ENCODE data around the gene ZNF117. TPM values are rescaled to one million over a fixed set of nuclear protein-coding genes. Genes with fewer than 3 reads are reported as not detected.
A peak's percentile ranks its signal among the peaks of the same experiment; 100 is the strongest.
"Not testable (repeated sequence)": the region's sequence is repeated elsewhere in the genome, so short reads cannot be mapped to it uniquely, and the experiment has no call there.

Gene ZNF117
- 10 to 100 TPM in 1 of 3 donors, 1 to 10 TPM in 2; 5.2 to 26.5 (median 5.2) TPM for polyA plus RNA-seq

GRCh38 chr7:64990936-64991335 is at the start of gene ZNF117:
Gene ZNF117, minus strand, starts transcription at chr7:64991036.
- 72 to 86% (median 80%) methylated on average over 4 of the region's 4 CpGs for WGBS, 3 donors
- no peak within 1 kb of the TSS for H3K27ac ChIP-seq (ENCODE audit: low read depth, low read length)

DNA sequence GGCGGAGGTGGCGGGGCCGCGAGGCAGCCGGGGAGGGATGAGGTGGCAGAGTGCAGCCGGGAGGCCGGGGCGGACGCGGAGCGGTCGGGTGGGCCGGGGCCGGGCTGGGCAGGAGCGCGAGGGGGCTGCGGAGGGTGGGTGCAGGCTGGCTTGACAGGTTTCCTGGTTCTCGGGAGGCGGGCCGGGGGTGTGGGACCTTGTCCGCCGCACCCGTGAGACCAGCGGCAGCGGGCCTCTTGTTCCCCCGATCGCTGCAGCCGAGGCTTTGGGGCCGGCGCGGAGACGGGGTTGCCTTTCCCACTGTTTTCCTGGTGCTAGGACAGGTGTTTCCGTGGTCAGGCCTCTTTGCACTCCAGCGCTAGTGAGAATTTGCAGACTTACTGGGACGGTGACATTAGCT is 47.9 kb upstream of the ZNF117 start:
- 0 to 2% (median 1%) methylated on average over 18 to 30 of the region's 35 CpGs for WGBS, 3 donors
- H3K27ac ChIP-seq (ENCODE audit: low read depth, low read length) = not testable (repeated sequence)

DNA sequence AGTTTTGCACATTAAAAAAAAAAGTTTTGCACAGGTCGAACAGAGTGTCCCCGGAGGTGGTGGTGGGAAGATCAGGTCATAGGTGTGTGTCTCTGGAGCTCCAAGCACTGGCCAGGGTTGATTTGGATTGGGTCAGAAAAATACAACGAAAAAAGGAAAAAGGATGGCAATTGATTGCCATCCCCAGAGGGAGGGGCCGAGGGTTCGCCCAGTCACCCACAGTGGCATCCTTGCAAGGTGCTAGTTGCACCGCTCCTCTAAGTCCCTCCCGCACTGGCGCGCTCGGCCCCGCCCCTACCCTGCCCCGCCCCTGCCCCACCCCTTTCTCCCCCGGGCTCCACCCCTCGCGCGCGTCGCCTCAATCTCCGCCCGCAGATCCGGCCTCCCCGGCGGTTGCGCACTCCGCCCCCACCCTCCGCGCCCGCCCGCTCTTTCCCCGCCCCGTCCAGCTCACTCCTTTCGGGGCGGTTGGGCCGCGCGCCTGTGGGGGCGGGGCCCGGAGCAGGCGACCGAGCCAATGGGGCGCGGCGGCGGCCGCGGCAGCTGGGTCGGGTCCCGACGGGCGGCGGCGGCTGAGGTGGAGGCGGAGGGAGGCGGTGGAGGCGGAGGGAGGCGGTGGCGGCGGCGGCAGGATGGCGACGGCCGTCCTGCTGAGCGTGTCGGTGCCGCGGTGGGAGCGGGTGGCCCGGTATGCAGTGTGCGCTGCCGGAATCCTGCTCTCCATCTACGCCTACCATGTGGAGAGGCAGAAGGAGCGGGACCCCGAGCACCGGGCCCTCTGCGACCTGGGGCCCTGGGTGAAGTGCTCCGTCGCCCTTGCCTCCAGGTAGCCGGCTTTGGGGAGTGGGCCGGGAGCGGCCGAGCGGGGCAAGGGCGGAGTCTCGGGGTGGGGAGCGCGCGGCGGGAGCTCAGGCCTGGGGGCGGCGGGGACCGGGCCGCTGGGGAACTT is 47.2 kb upstream of the ZNF117 start:
- no peak overlapping the region for H3K27ac ChIP-seq (ENCODE audit: low read depth, low read length)
- WGBS, 3 donors = 2 to 4% (median 2%) methylated on average over 43 to 81 of the region's 92 CpGs

DNA sequence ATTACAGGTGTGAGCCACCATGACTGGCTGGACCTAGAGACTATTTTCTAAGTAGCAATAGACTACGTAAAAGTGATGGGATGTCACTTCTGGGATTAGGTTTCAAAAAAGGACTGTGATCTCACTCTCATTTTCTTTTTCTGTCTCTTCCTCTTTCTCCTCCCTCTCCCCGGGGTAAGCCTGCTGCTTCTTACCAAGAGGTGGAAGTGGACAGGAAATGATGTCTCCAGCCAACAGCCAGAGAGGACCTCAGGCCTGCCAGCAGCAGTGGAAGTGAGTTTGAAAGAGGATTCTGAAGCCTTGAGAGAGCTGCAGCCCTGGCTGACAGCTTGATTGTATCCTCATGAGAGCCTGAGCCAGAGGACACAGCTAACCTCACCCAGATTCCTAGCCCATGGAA is 45.7 kb upstream of the ZNF117 start:
- 7 to 47% (median 11%) methylated on average over 2 of the region's 2 CpGs for WGBS, 3 donors
- not testable (repeated sequence) for H3K27ac ChIP-seq (ENCODE audit: low read depth, low read length)

- not testable (repeated sequence) for H3K27ac ChIP-seq (ENCODE audit: low read depth, low read length)
Observed at GRCh38 chr7:65035469-65035868, 44.6 kb upstream of the ZNF117 start.

DNA sequence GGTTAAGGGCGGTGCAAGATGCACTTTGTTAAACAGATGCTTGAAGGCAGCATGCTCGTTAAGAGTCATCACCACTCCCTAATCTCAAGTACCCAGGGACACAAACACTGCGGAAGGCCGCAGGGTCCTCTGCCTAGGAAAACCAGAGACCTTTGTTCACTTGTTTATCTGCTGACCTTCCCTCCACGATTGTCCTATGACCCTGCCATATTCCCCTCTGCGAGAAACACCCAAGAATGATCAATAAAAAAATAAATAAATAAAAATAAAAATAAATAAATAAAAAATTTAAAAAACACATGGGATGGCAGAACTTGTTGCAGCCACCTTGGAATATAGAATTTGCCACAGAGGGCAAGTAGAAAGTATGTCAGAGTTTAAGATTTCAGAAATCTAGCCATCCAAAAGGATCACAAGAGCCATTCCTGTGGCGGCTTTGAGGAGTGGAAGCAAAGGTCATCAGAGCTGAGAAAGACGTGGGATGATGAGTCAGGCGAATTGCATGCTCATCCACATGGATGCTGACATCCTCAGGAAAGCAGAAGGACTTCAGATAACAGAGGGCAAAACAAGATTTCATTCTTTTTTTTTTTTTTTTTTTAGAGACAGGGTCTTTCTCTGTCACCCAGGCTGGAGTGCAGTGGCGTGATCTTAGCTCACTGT is 43.4 kb upstream of the ZNF117 start:
- H3K27ac ChIP-seq (ENCODE audit: low read depth, low read length) = not testable (repeated sequence)
- 72 to 76% (median 76%) methylated on average over 7 to 9 of the region's 10 CpGs for WGBS, 3 donors

- WGBS, 3 donors = 88 to 94% (median 93%) methylated on average over 14 to 30 of the region's 30 CpGs
Observed at GRCh38 chr7:65033391-65033790, 42.6 kb upstream of the ZNF117 start.

DNA sequence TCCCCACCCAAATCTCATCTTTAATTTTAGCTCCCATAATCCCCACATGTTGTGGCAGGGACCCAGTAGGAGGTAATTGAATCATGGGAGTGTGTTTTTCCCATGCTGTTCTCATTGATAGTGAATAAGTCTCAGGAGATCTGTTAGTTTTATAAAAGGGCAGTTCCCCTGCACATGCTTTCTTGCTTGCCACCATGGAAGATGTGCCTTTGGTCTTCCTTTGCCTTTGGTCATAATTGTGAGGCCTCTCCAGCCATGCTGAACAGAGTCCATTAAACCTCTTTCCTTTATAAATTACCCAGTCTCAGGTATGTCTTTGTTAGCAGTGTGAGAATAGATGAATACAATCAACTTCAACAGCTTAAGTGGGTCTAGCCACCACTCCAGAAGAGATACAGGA is 34.2 kb upstream of the ZNF117 start:
- not testable (repeated sequence) for H3K27ac ChIP-seq (ENCODE audit: low read depth, low read length)

More at GRCh38 chr7:65033391-65033790, 42.6 kb upstream of the ZNF117 start:
- not testable (repeated sequence) for H3K27ac ChIP-seq (ENCODE audit: low read depth, low read length)

GRCh38 chr7:65020978-65021377 is 30.1 kb upstream of the ZNF117 start:
- WGBS, 3 donors = 73 to 100% (median 90%) methylated on average over 1 to 2 of the region's 3 CpGs
- H3K27ac ChIP-seq (ENCODE audit: low read depth, low read length) = not testable (repeated sequence)

GRCh38 chr7:65009881-65010280 is 19.0 kb upstream of the ZNF117 start:
- WGBS, 3 donors = 88 to 95% (median 92%) methylated on average over 7 of the region's 7 CpGs
- H3K27ac ChIP-seq (ENCODE audit: low read depth, low read length) = not testable (repeated sequence)

DNA sequence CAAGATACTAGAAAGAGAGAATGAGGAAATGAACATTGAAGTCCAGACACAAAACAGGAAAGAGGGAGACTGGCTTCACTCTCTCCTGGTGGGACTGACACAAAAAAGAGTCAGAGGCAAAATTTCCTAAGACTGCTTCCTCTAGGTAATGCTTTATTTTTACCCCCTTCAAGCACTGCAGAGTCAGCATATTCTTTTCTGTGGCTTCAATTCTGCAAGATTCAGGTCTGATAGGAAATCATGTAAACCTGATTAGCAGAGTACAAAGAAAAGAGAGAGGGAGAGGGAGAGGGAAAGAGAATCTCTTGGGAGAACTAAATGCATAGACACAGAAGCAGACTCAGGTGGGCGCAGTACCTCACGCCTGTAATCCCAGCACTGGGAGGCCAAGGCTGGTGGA is 18.6 kb upstream of the ZNF117 start:
- WGBS, 3 donors = 80 to 93% (median 90%) methylated on average over 2 of the region's 2 CpGs

GRCh38 chr7:65007036-65007435 is 16.2 kb upstream of the ZNF117 start:
- not testable (repeated sequence) for H3K27ac ChIP-seq (ENCODE audit: low read depth, low read length)

More for the DNA sequence above, 18.6 kb upstream of the ZNF117 start:
- H3K27ac ChIP-seq (ENCODE audit: low read depth, low read length) = not testable (repeated sequence)

DNA sequence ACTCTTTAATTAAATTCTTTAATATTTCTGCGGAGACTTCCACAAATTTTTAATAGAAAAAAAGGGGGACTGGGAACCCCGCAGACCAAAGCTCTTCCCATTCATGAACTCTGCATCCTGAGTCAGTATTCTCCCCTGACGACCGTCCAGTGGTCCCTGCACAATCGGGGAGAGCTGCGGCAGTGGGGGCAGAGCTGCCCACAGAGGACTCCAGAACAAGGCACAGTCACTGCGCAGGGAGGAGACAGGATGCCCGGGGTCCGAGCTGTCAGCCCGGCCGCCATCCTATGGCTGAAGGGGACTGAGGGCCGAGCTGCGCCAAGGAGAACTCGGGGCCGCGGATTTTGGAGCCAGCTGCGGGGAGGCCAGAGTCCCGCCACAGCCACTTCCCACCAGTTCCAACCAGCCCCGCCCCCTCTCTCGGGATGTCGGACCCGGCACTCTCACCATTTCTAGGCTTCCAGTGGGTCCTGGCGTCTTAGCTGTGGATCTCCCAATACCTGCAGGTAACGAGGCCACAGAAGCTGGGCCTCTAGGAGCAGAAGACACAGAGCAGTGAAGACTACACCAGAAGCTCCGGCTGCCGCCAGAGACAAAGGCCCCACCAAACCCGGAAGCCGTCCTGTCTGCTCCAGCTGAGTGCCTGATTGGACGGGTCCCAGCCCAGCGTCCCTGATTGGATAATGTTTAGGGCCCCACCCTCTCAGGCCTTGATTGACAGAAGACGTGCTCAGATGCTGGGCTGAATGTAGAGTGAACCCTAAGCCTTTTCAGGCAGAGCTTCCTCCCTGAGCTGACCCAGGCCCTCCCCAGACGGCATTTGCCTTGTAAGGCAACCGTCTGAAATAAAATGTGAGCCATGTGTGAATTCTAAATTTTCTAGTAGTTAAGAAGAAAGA is 15.5 kb upstream of the ZNF117 start, which contains the start of gene ERV3-1:
Gene ERV3-1, minus strand, starts transcription at position 594 of the 899 bp plus-strand sequence. CDS start 13,661 bp downstream, outside the sequence.
- H3K27ac ChIP-seq (ENCODE audit: low read depth, low read length) = peak within 1 kb of the TSS; percentile 75
- 0 to 1% (median 0%) methylated on average over 33 of the region's 33 CpGs for WGBS, 3 donors

More at GRCh38 chr7:65007036-65007435, 16.2 kb upstream of the ZNF117 start:
- 41 to 84% (median 58%) methylated on average over 4 of the region's 4 CpGs for WGBS, 3 donors

DNA sequence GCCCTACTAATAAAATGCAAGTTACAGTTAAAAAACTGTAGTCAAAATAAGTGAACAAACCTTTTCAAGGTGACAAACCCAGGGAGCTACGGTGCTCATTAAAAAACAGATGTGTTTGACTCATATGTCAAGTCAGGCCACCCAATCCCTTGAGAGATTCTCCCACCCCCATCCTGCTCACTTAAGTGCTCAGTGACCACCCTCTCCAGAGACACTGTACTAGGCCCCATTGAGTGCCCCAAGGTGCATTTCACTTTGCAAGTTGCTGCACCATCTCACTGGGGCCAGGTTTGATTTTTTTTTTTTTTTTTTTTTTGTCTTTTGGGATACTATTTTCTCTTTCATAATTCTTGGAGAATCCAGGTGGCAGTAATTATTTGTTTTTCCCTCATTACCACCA is 13.7 kb upstream of the ZNF117 start:
- no peak overlapping the region for H3K27ac ChIP-seq (ENCODE audit: low read depth, low read length)
- whole genome bisulfite sequencing, 3 donors = 24 to 85% (median 73%) methylated on average over 1 of the region's 1 CpG

DNA sequence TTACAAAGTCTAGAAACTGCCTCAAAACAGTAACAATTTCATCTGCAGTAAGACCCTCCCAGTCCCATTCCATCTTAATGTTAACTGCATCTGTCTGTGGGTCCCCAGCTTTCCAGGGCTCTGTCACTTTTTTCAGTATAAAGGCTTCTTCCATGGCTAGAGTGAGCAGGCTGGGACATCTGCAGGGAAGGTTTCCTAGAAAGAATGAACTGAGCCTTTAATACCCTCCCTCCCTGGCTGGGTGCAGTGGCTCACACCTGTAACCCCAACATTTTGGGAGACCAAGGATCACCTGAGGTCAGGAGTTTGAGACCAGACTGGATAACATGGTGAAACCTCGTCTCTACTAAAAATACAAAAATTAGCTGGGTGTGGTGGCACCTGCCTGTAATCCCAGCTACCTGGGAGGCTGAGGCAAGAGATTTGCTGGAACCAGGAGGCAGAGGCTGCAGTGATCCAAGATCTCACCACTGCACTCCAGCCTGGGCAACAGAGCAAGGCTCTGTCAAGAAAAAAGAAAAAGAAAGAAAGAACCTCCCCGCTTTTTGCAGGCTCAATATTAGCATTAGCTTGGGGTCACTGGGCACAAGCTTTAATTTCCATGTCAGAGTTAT is 12.2 kb upstream of the ZNF117 start:
- WGBS, 3 donors = 88 to 95% (median 94%) methylated on average over 2 of the region's 2 CpGs

DNA sequence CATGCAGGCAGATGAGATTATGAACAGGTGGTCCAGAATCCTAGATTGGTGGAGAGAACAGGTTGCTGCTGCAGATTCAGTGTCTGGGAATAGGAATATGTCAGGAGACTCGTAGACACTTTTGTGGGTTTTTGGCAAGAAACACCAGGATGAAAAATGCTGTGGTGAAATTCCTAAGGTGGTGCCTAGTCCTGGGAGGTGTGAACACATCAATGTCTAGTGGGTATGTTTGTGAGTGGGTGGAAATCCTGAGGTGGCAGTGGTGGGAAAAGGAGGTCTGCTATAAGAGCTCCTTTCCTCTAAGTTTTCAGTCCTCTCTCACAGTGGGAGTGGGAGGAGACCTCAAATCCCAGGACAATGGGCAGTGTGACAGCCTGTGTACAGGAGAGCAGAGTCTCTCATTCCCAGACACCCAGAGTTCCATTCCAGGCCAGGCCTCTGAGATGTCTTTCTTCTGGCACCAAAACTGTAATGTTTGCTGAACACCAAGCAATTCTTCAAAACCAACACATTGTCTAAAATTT is 10.5 kb upstream of the ZNF117 start:
- WGBS, 3 donors = 0% methylated on average over 1 of the region's 1 CpG
- no peak overlapping the region for H3K27ac ChIP-seq (ENCODE audit: low read depth, low read length)

More for the DNA sequence above, 12.2 kb upstream of the ZNF117 start:
- H3K27ac ChIP-seq (ENCODE audit: low read depth, low read length) = no peak overlapping the region

GRCh38 chr7:64999165-65000004 is 8.5 kb upstream of the ZNF117 start:
- H3K27ac ChIP-seq (ENCODE audit: low read depth, low read length) = no peak overlapping the region
- 66 to 76% (median 67%) methylated on average over 11 of the region's 11 CpGs for WGBS, 3 donors

Data from adipose tissue (tissue), 3 donors.